C4-2B (cell line): ENCODE measurements around the gene TCP11L1.

Source experiments
- ZFX ChIP-seq: fragments of 450-650 bp; IDR thresholded peaks from 2 replicates; pipeline ENCODE4 v1.6.1; 2017
- TF ChIP-seq, protein P1 (sequence below): fragments of 450-650 bp; conservative IDR thresholded peaks from 2 replicates; pipeline ENCODE4 v1.5.1; 2017; ENCODE audit warnings: mild to moderate bottlenecking

DNA sequence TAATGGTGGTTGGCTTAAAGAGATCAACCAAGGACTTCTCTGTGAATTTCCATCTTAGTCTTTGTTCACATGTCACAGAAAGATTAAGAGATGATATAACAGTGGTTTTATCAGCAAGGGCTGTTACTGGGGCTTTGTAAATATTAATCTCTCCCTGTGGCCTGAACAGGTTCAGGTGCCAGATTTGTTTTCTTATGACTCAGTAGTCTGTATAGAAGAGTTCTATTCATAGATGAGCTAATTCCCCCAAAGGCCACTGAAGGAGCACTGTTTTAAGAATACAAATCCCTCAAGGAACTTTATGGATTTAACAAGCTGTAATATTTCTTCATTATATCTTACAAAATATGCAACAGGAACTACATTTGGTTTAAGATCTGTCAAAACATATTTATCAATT, 50.4 kb downstream of the TCP11L1 start:
- TF ChIP-seq, protein P1, sequence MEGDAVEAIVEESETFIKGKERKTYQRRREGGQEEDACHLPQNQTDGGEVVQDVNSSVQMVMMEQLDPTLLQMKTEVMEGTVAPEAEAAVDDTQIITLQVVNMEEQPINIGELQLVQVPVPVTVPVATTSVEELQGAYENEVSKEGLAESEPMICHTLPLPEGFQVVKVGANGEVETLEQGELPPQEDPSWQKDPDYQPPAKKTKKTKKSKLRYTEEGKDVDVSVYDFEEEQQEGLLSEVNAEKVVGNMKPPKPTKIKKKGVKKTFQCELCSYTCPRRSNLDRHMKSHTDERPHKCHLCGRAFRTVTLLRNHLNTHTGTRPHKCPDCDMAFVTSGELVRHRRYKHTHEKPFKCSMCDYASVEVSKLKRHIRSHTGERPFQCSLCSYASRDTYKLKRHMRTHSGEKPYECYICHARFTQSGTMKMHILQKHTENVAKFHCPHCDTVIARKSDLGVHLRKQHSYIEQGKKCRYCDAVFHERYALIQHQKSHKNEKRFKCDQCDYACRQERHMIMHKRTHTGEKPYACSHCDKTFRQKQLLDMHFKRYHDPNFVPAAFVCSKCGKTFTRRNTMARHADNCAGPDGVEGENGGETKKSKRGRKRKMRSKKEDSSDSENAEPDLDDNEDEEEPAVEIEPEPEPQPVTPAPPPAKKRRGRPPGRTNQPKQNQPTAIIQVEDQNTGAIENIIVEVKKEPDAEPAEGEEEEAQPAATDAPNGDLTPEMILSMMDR, result peak; percentile 23
- no peak for TF ChIP-seq ZFX
